H9 (cell line): ENCODE results near the gene WDR6. TPM values are rescaled to one million over a fixed set of nuclear protein-coding genes. Genes with fewer than 3 reads are reported as not detected.

Experiments
- DNase-seq: peaks from one replicate; pipeline ENCODE4 v3.0.0-alpha.2; 2017
- H2AFZ ChIP-seq: one replicate; pipeline ENCODE4 v1.6.1; 2013; ENCODE audit warnings: mild to moderate bottlenecking, low read length, control low read depth, moderate library complexity
- H2AK5ac ChIP-seq: 2 replicates; pipeline ENCODE4 v1.6.1; 2013; ENCODE audit warnings: low read length, control low read depth, mixed read lengths; ENCODE audit not compliant: insufficient read length
- H2BK120ac ChIP-seq: one replicate; pipeline ENCODE4 v1.6.1; 2013; ENCODE audit warnings: low read depth, mild to moderate bottlenecking, low read length, control low read depth, inconsistent platforms; ENCODE audit not compliant: poor library complexity, severe bottlenecking
- H2BK12ac ChIP-seq: 2 replicates; pipeline ENCODE4 v1.6.1; 2013; ENCODE audit warnings: low read length, control low read depth, mixed read lengths, low read depth; ENCODE audit not compliant: insufficient read length
- H2BK15ac ChIP-seq: 2 replicates; pipeline ENCODE4 v1.6.1; 2013; ENCODE audit warnings: low read depth, low read length, control low read depth
- H2BK20ac ChIP-seq: one replicate; pipeline ENCODE4 v1.6.1; 2013; ENCODE audit warnings: low read depth, mild to moderate bottlenecking, low read length, control low read depth, inconsistent platforms; ENCODE audit not compliant: poor library complexity, severe bottlenecking
- H2BK5ac ChIP-seq: 2 replicates; pipeline ENCODE4 v1.6.1; 2013; ENCODE audit warnings: low read length, control low read depth, mixed read lengths; ENCODE audit not compliant: insufficient read length
- H3K14ac ChIP-seq: 2 replicates; pipeline ENCODE4 v1.6.1; 2013; ENCODE audit warnings: low read length, control low read depth; ENCODE audit not compliant: insufficient read depth
- H3K18ac ChIP-seq: 2 replicates; pipeline ENCODE4 v1.6.1; 2013; ENCODE audit warnings: low read depth, mild to moderate bottlenecking, mixed read lengths, low read length, control low read depth; ENCODE audit not compliant: insufficient read length
- H3K23ac ChIP-seq: 2 replicates; pipeline ENCODE4 v1.6.1; 2013; ENCODE audit warnings: low read length, control low read depth, mixed read lengths, low read depth; ENCODE audit not compliant: insufficient read length
- H3K23me2 ChIP-seq: 2 replicates; pipeline ENCODE4 v1.6.1; 2013; ENCODE audit warnings: low read depth, mild to moderate bottlenecking, mixed read lengths, low read length, control low read depth; ENCODE audit not compliant: insufficient read length, poor library complexity, severe bottlenecking
- H3K27ac ChIP-seq: 2 replicates; pipeline ENCODE4 v1.5.1; 2013; ENCODE audit warnings: low read length, control low read depth, mixed read lengths, low read depth; ENCODE audit not compliant: insufficient read length
- H3K27me3 ChIP-seq: 2 replicates; pipeline ENCODE4 v1.6.1; 2013; ENCODE audit warnings: low read length, control low read depth, inconsistent platforms; ENCODE audit not compliant: insufficient read depth
- H3K4ac ChIP-seq: 2 replicates; pipeline ENCODE4 v1.6.1; 2013; ENCODE audit warnings: low read depth, mild to moderate bottlenecking, control low read depth, inconsistent platforms, low read length, moderate library complexity
- H3K4me1 ChIP-seq: 2 replicates; pipeline ENCODE4 v1.6.1; 2013; ENCODE audit warnings: low read length, control low read depth, inconsistent platforms; ENCODE audit not compliant: insufficient read depth
- H3K4me2 ChIP-seq: 2 replicates; pipeline ENCODE4 v1.6.1; 2013; ENCODE audit warnings: low read length, control low read depth, mixed read lengths; ENCODE audit not compliant: insufficient read length, insufficient read depth
- H3K56ac ChIP-seq: 2 replicates; pipeline ENCODE4 v1.6.1; 2013; ENCODE audit warnings: low read depth, mild to moderate bottlenecking, mixed read lengths, low read length, control low read depth; ENCODE audit not compliant: insufficient read length
- H3K79me1 ChIP-seq: 2 replicates; pipeline ENCODE4 v1.6.1; 2013; ENCODE audit warnings: low read depth, mild to moderate bottlenecking, moderate library complexity, low read length, control low read depth, inconsistent platforms; ENCODE audit not compliant: insufficient read depth, poor library complexity, severe bottlenecking
- H3K79me2 ChIP-seq: 2 replicates; pipeline ENCODE4 v1.6.1; 2013; ENCODE audit warnings: low read length, control low read depth, inconsistent platforms; ENCODE audit not compliant: insufficient read depth
- H3K9ac ChIP-seq: 2 replicates; pipeline ENCODE4 v1.6.1; 2013; ENCODE audit warnings: low read length, control low read depth, mixed read lengths; ENCODE audit not compliant: insufficient read length; ENCODE audit errors: extremely low read depth
- H3K9me3 ChIP-seq: one replicate; pipeline ENCODE4 v1.6.1; 2013; ENCODE audit warnings: low read depth, low read length, inconsistent platforms; ENCODE audit not compliant: control insufficient read depth
- H3T11ph ChIP-seq: one replicate; pipeline ENCODE4 v1.6.1; 2013; ENCODE audit warnings: mild to moderate bottlenecking, low read length, control low read depth, inconsistent platforms
- H4K20me1 ChIP-seq: one replicate; pipeline ENCODE4 v1.6.1; 2013; ENCODE audit not compliant: control insufficient read depth, insufficient read length, insufficient read depth
- H4K5ac ChIP-seq: 2 replicates; pipeline ENCODE4 v1.6.1; 2013; ENCODE audit warnings: low read depth, mild to moderate bottlenecking, mixed read lengths, low read length, control low read depth; ENCODE audit not compliant: insufficient read length
- H4K8ac ChIP-seq: replicated peaks from 2 replicates; pipeline ENCODE4 v1.6.1; 2013; ENCODE audit warnings: low read length, control low read depth, mixed read lengths, low read depth; ENCODE audit not compliant: insufficient read length
- H4K91ac ChIP-seq: 2 replicates; pipeline ENCODE4 v1.6.1; 2013; ENCODE audit warnings: low read depth, mild to moderate bottlenecking, moderate library complexity, mixed read lengths, low read length, control low read depth; ENCODE audit not compliant: insufficient read length
- H3K27ac Mint-ChIP-seq, 3 experiments: 2 replicates in 2 of 3; 3 replicates in 1 of 3; pipeline ENCODE4 v1.8.0; 2020 to 2021; ENCODE audit warnings: mixed read lengths in 3 of 3, mild to moderate bottlenecking in 1 of 3, moderate library complexity in 1 of 3
- H3K27me3 Mint-ChIP-seq: 2 replicates; pipeline ENCODE4 v1.8.0; 2021; ENCODE audit warnings: low read depth, mild to moderate bottlenecking, moderate library complexity, mixed read lengths
- H3K36me3 Mint-ChIP-seq, 3 experiments: 2 replicates in 2 of 3; 3 replicates in 1 of 3; pipeline ENCODE4 v1.8.0; 2020 to 2021; ENCODE audit warnings: low read depth in 3 of 3, mixed read lengths in 3 of 3; ENCODE audit not compliant: insufficient read depth in 1 of 3
- H3K4me1 Mint-ChIP-seq, 2 experiments: 2 replicates each; pipeline ENCODE4 v1.8.0; 2020; ENCODE audit warnings: mixed read lengths in 2 of 2
- H3K4me3 Mint-ChIP-seq, 2 experiments: 2 replicates in 1 of 2; 3 replicates in 1 of 2; pipeline ENCODE4 v1.8.0; 2020 to 2021; ENCODE audit warnings: mild to moderate bottlenecking in 2 of 2, mixed read lengths in 2 of 2, moderate library complexity in 1 of 2
- H3K9me3 Mint-ChIP-seq, 2 experiments: 2 replicates in 1 of 2; 3 replicates in 1 of 2; pipeline ENCODE4 v1.8.0; 2020; ENCODE audit warnings: mild to moderate bottlenecking in 2 of 2, mixed read lengths in 2 of 2, moderate library complexity in 1 of 2
- CTCF ChIP-seq: fragments of 200-600 bp; sonication (generic); conservative IDR thresholded peaks from 3 replicates; pipeline ENCODE4 v1.8.0; 2021; ENCODE audit warnings: antibody characterized with exemption, mild to moderate bottlenecking
- WGBS: extraction: QIAGEN DNeasy Blood & Tissue Kit; methylation state at CpG from one replicate; pipeline ENCODE4 v1.1.7; 2013; ENCODE audit warnings: missing lambda C conversion rate, low lambda C conversion rate, mixed read lengths; ENCODE audit not compliant: insufficient read length; ENCODE audit errors: extremely low coverage; 5-methylcytosine and 5-hydroxymethylcytosine counted together
- total RNA-seq: library from RNA; stranded (reverse); gene quantifications from 2 replicates; pipeline ENCODE4 v1.2.1, GENCODE V29; 2021

The WDR6 gene
- total RNA-seq, 1 experiment from 2014 or later: 298 TPM

GRCh38 chr3:49025005-49025792 lies 18.0 kb downstream of the WDR6 start:
- WGBS: no CpG with 5 or more reads among the region's 13 CpGs

More at GRCh38 chr3:49025005-49025792, 18.0 kb downstream of the WDR6 start:
- Histone ChIP-seq H3T11ph (no peak overlapping the region), H2BK20ac (no peak overlapping the region), H3K23ac (no peak overlapping the region), H4K91ac (no peak overlapping the region), H3K79me1 (no peaks in the 10 kb centered on the region), H3K4ac (no peak overlapping the region), H4K8ac (no peak overlapping the region), H2AFZ (no peak overlapping the region), H3K9ac (no peak overlapping the region), H3K56ac (no peak overlapping the region), H2AK5ac (no peak overlapping the region), H3K4me2 (no peak overlapping the region), H3K18ac (no peak overlapping the region), H3K23me2 (peaks cover 17% of the 10 kb centered on the region), H3K14ac (no peak overlapping the region), H2BK12ac (no peak overlapping the region), H4K5ac (no peak overlapping the region), H4K20me1 (peaks cover 7% of the 10 kb centered on the region), H3K27ac (no peak overlapping the region), H3K9me3 (no peaks in the 10 kb centered on the region), H3K4me1 (no peaks in the 10 kb centered on the region), H3K79me2 (no peaks in the 10 kb centered on the region), H2BK120ac (no peak overlapping the region), H3K27me3 (no peaks in the 10 kb centered on the region), H2BK5ac (no peak overlapping the region), H2BK15ac (no peak overlapping the region)
- Mint-ChIP-seq H3K27ac (peak overlapping the region in 1 of 3 experiments; percentile 74; a peak in 2 of 7 replicates), H3K4me3 (no peak overlapping the region), H3K4me1 (peaks cover 22 to 33% of the 10 kb centered on the region in 2 experiments), H3K27me3 (no peaks in the 10 kb centered on the region; the same call in none of the 2 replicates), H3K9me3 (no peaks in the 10 kb centered on the region), H3K36me3 (peaks cover 56 to 72% (median 62%) of the 10 kb centered on the region in 3 experiments)
- TF ChIP-seq CTCF: no peak
- DNase-seq: no peak
